GM21786 (cell line): ENCODE data around the gene SMAD9.
"Not testable (repeated sequence)": the region's sequence is repeated elsewhere in the genome, so short reads cannot be mapped to it uniquely, and the experiment has no call there.

Source experiments
- ATAC-seq: cut with Tn5 transposase; IDR thresholded peaks from one replicate; pipeline ENCODE4 v1.9.1; 2021; ENCODE audit not compliant: unreplicated experiment

SMAD9 gene

GRCh38 chr13:36912369-36912768, 7.7 kb downstream of the SMAD9 start:
- no peak for ATAC-seq

GRCh38 chr13:36910545-36910944, 9.5 kb downstream of the SMAD9 start:
- ATAC-seq: no peak

GRCh38 chr13:36907821-36908220, 12.2 kb downstream of the SMAD9 start:
- ATAC-seq: no peak

GRCh38 chr13:36907266-36907665, 12.8 kb downstream of the SMAD9 start:
- no peak for ATAC-seq

- ATAC-seq: no peak
These were observed 14.1 kb downstream of the SMAD9 start for GRCh38 chr13:36905944-36906343.

GRCh38 chr13:36903925-36904595, 16.0 kb downstream of the SMAD9 start:
- no peak for ATAC-seq

GRCh38 chr13:36897054-36897616, 22.9 kb downstream of the SMAD9 start:
- no peak for ATAC-seq

- ATAC-seq: no peak
These were observed 28.3 kb downstream of the SMAD9 start for GRCh38 chr13:36891752-36892151.

GRCh38 chr13:36888645-36889044, 31.4 kb downstream of the SMAD9 start:
- ATAC-seq: no peak

GRCh38 chr13:36887758-36888521, 32.1 kb downstream of the SMAD9 start:
- peak; percentile 60 for ATAC-seq

- no peak for ATAC-seq
These were observed 34.1 kb downstream of the SMAD9 start for GRCh38 chr13:36885901-36886300.

GRCh38 chr13:36884235-36884634, 35.8 kb downstream of the SMAD9 start:
- ATAC-seq: no peak

GRCh38 chr13:36883824-36884223, 36.2 kb downstream of the SMAD9 start:
- no peak for ATAC-seq

GRCh38 chr13:36883392-36883791, 36.6 kb downstream of the SMAD9 start:
- ATAC-seq: not testable (repeated sequence)

- no peak for ATAC-seq
These were observed 37.1 kb downstream of the SMAD9 start for GRCh38 chr13:36882829-36883390.

GRCh38 chr13:36880961-36881360, 39.1 kb downstream of the SMAD9 start:
- ATAC-seq: no peak

GRCh38 chr13:36879218-36879938, 40.7 kb downstream of the SMAD9 start:
- ATAC-seq: no peak

- ATAC-seq: no peak
These were observed 44.1 kb downstream of the SMAD9 start for GRCh38 chr13:36875961-36876360.

GRCh38 chr13:36875431-36875830, 44.6 kb downstream of the SMAD9 start:
- ATAC-seq: no peak

- ATAC-seq: no peak
These were observed 47.4 kb downstream of the SMAD9 start for GRCh38 chr13:36872621-36873020.

- ATAC-seq: no peak
These were observed 49.9 kb downstream of the SMAD9 start for GRCh38 chr13:36870050-36870692.
